ENCODE measurements around the gene TRIM45. TPM values are rescaled to one million over a fixed set of nuclear protein-coding genes. Genes with fewer than 3 reads are reported as not detected.

Gene TRIM45
- total and polyA plus RNA-seq, 9 donors, result 2.9 to 7.7 (median 5.8) TPM

DNA sequence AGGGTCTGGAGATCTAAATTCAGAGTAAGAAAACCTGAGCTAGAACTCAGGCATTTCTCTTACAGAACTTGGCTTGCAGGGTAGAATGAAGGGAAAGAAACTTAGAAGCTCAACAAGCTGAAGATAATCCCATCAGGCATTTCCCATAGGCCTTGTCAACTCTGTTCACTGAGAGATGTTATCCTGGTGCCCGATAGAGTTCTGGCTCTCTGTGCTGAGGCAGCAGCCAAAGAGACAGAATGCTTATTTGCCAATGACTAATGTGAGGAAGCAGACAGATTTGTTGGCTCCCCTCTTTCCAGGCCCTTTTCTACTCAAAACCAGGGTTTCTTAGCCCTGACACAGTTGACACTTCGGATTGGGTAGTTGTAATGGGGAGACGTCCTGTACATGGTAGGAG lies 22.3 kb upstream of the TRIM45 start:
- no peak overlapping the region for H3K4me3 ChIP-seq
- H3K27ac ChIP-seq, result no peak overlapping the region
- H3K4me1 ChIP-seq (ENCODE audit: insufficient read depth), result no peaks in the 10 kb centered on the region
- intact Hi-C loops (cut with DNase I), result no loop called here
- H3K9me3 ChIP-seq, result no peaks in the 10 kb centered on the region
- WGBS, 3 donors, result 86 to 92% (median 88%) methylated on average over 3 of the region's 3 CpGs
- no peaks in the 10 kb centered on the region for H3K27me3 ChIP-seq
- TF ChIP-seq EP300 (IDR thresholded peaks at IDR 0.05), result no peak
- TF ChIP-seq, protein P1, sequence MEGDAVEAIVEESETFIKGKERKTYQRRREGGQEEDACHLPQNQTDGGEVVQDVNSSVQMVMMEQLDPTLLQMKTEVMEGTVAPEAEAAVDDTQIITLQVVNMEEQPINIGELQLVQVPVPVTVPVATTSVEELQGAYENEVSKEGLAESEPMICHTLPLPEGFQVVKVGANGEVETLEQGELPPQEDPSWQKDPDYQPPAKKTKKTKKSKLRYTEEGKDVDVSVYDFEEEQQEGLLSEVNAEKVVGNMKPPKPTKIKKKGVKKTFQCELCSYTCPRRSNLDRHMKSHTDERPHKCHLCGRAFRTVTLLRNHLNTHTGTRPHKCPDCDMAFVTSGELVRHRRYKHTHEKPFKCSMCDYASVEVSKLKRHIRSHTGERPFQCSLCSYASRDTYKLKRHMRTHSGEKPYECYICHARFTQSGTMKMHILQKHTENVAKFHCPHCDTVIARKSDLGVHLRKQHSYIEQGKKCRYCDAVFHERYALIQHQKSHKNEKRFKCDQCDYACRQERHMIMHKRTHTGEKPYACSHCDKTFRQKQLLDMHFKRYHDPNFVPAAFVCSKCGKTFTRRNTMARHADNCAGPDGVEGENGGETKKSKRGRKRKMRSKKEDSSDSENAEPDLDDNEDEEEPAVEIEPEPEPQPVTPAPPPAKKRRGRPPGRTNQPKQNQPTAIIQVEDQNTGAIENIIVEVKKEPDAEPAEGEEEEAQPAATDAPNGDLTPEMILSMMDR (IDR thresholded peaks at IDR 0.05), result no peak
- no peak for TF ChIP-seq POLR2A (IDR thresholded peaks at IDR 0.05)
- no peak for DNase-seq
- no peaks in the 10 kb centered on the region for H3K36me3 ChIP-seq

DNA sequence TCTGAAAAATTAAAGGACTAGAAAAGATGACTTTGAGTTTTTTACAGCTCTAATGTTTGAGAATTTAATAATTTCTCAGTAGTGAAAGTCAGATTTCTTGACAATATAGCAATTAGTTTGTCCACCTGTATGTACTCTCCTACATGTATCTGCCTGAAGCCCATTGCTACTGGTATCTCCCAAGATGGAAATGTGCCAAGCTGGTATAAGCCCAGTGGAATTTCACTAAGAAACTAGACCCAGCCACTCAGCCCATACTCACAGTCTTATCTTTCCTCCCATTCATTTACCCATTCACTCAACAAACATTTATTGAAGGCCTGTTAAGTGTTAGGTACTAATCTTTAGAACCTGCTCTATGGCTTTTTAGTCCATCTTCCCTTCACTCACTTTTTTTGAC lies 21.6 kb upstream of the TRIM45 start:
- Histone ChIP-seq H3K9me3 (no peaks in the 10 kb centered on the region), H3K27me3 (no peaks in the 10 kb centered on the region), H3K4me3 (no peak overlapping the region), H3K36me3 (no peaks in the 10 kb centered on the region), H3K4me1 (ENCODE audit: insufficient read depth) (no peaks in the 10 kb centered on the region), H3K27ac (no peak overlapping the region)
- DNase-seq, result no peak
- TF ChIP-seq, protein P1 (IDR thresholded peaks at IDR 0.05), result no peak
- TF ChIP-seq POLR2A (IDR thresholded peaks at IDR 0.05) (no peak), EP300 (IDR thresholded peaks at IDR 0.05) (no peak)
- intact Hi-C loops (cut with DNase I), result no loop called here

DNA sequence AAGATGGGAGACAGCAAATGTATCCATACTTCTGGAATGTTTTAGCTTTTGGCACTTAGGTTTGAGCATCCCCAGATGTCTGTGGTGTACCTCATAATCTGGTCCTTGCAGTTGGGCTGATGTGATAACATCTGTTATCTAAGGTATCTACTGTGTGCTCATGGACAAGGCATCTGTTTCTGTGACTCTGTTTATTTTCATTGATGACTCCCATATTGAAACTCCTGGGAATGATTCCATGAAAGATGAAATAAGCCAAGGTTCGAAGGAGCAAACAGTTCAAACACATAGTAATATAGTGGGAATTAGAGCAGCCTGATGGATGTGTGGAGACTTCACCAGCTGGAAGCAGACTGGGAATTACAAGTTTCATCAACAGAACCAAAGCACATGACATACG lies 20.7 kb upstream of the TRIM45 start:
- 64 to 71% (median 70%) methylated on average over 2 of the region's 2 CpGs for WGBS, 3 donors
- TF ChIP-seq POLR2A (IDR thresholded peaks at IDR 0.05) (no peak), EP300 (IDR thresholded peaks at IDR 0.05) (no peak)
- TF ChIP-seq, protein P1 (IDR thresholded peaks at IDR 0.05), result no peak
- intact Hi-C loops (cut with DNase I), result no loop called here
- Histone ChIP-seq H3K36me3 (no peaks in the 10 kb centered on the region), H3K27ac (no peak overlapping the region), H3K27me3 (no peaks in the 10 kb centered on the region), H3K9me3 (no peaks in the 10 kb centered on the region), H3K4me3 (no peak overlapping the region), H3K4me1 (ENCODE audit: insufficient read depth) (no peaks in the 10 kb centered on the region)
- no peak for DNase-seq

DNA sequence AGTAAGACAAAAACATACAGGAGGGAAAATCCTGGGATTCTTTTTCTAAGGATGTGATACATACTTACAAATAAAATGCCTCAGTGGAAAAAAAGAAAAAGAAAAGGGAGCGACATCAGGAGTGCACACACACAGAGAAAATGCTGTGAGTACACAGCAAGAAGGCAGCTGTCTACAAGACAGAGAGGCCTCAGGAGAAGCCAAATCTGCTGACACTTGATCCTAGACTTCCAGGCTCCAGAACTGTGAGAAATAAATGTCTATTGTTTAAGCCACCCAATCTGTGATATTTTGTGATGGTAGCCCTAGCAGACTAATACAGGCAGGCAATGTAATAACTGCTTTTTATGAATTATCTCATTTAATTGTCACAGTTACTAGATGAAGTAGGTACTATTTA lies 17.0 kb upstream of the TRIM45 start:
- TF ChIP-seq POLR2A (IDR thresholded peaks at IDR 0.05) (no peak), EP300 (IDR thresholded peaks at IDR 0.05) (no peak)
- TF ChIP-seq, protein P1 (IDR thresholded peaks at IDR 0.05), result no peak
- intact Hi-C loops (cut with DNase I), result no loop called here
- Histone ChIP-seq H3K27ac (no peak overlapping the region), H3K9me3 (no peaks in the 10 kb centered on the region), H3K27me3 (no peaks in the 10 kb centered on the region), H3K4me3 (no peak overlapping the region), H3K4me1 (ENCODE audit: insufficient read depth) (no peaks in the 10 kb centered on the region), H3K36me3 (no peaks in the 10 kb centered on the region)
- no peak for DNase-seq
- WGBS, 3 donors, result 93 to 96% (median 95%) methylated on average over 1 of the region's 1 CpG

DNA sequence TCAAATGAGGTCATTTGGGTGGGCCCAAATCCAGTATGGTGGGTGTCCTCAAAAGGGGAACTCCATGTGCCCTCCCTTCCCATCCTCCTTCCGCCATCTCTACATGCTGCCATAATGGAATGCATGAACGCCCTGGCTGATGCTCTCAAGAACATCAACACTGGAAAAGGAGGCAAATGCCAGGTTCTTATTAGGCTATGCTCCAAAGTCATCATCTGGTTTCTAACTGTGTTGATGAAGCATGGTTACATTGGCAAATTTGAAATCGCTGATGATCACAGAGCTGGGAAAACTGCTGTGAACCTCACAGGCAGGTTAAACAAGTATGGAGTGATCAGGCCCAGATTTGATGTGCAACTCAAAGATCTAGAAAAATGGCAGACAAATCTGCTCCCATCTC lies 16.6 kb upstream of the TRIM45 start:
- WGBS, 3 donors, result 91 to 95% (median 93%) methylated on average over 3 of the region's 3 CpGs

More for the DNA sequence above, 16.6 kb upstream of the TRIM45 start:
- intact Hi-C loops (cut with DNase I), result no loop called here
- Histone ChIP-seq H3K4me1 (ENCODE audit: insufficient read depth) (no peaks in the 10 kb centered on the region), H3K4me3 (no peak overlapping the region), H3K27ac (no peak overlapping the region), H3K36me3 (no peaks in the 10 kb centered on the region), H3K9me3 (no peaks in the 10 kb centered on the region), H3K27me3 (no peaks in the 10 kb centered on the region)
- DNase-seq, result no peak
- TF ChIP-seq, protein P1 (IDR thresholded peaks at IDR 0.05), result no peak
- TF ChIP-seq POLR2A (IDR thresholded peaks at IDR 0.05), result no peak
- no peak for TF ChIP-seq EP300 (IDR thresholded peaks at IDR 0.05)

All from ovary (tissue), 9 donors.